GM21515 (cell line): ENCODE results near the gene NTM.
"Not testable (repeated sequence)": the region's sequence is repeated elsewhere in the genome, so short reads cannot be mapped to it uniquely, and the experiment has no call there.

Experiments
- ATAC-seq: cut with Tn5 transposase; IDR thresholded peaks from one replicate; pipeline ENCODE4 v1.9.1; 2021; ENCODE audit not compliant: unreplicated experiment

NTM gene

GRCh38 chr11:131902421-131902820 is 532.0 kb downstream of the NTM start:
- ATAC-seq = no peak

- no peak for ATAC-seq
Measured at GRCh38 chr11:131903074-131903473, 532.7 kb downstream of the NTM start.

GRCh38 chr11:131904756-131905155 is 534.3 kb downstream of the NTM start:
- no peak for ATAC-seq

GRCh38 chr11:131906963-131907362 is 536.5 kb downstream of the NTM start:
- no peak for ATAC-seq

GRCh38 chr11:131907371-131907770 is 537.0 kb downstream of the NTM start:
- no peak for ATAC-seq

GRCh38 chr11:131908316-131908715 is 537.9 kb downstream of the NTM start:
- no peak for ATAC-seq

GRCh38 chr11:131909426-131910177 is 539.2 kb downstream of the NTM start:
- no peak for ATAC-seq

GRCh38 chr11:131910178-131910522 is 539.7 kb downstream of the NTM start:
- no peak for ATAC-seq

GRCh38 chr11:131910523-131911387 is 540.3 kb downstream of the NTM start:
- ATAC-seq = no peak

- ATAC-seq = not testable (repeated sequence)
Measured at GRCh38 chr11:131911388-131912032, 541.1 kb downstream of the NTM start.

- no peak for ATAC-seq
Measured at GRCh38 chr11:131912134-131912533, 541.7 kb downstream of the NTM start.

GRCh38 chr11:131913267-131913666 is 542.9 kb downstream of the NTM start:
- ATAC-seq = no peak

GRCh38 chr11:131914361-131914774 is 544.0 kb downstream of the NTM start:
- ATAC-seq = no peak

- ATAC-seq = no peak
Measured at GRCh38 chr11:131916638-131917037, 546.2 kb downstream of the NTM start.

- ATAC-seq = no peak
Measured at GRCh38 chr11:131917634-131918384, 547.4 kb downstream of the NTM start.

GRCh38 chr11:131918663-131919062 is 548.2 kb downstream of the NTM start:
- no peak for ATAC-seq

GRCh38 chr11:131922220-131922619 is 551.8 kb downstream of the NTM start:
- ATAC-seq = no peak

- no peak for ATAC-seq
Measured at GRCh38 chr11:131923309-131923708, 552.9 kb downstream of the NTM start.

GRCh38 chr11:131924001-131924400 is 553.6 kb downstream of the NTM start:
- no peak for ATAC-seq

- ATAC-seq = no peak
Measured at GRCh38 chr11:131924457-131925201, 554.2 kb downstream of the NTM start.
